GM12875 (cell line): ENCODE data around the gene CTXND2.
"Not testable (repeated sequence)": the region's sequence is repeated elsewhere in the genome, so short reads cannot be mapped to it uniquely, and the experiment has no call there.

Experiments
- H3K4me3 ChIP-seq: one replicate; pipeline ENCODE4 v1.5.1; 2011; ENCODE audit warnings: low read depth, low read length, control low read depth
- CTCF ChIP-seq: IDR thresholded peaks from 2 replicates; pipeline ENCODE4 v1.5.1; 2011; ENCODE audit warnings: low read depth, mild to moderate bottlenecking, control low read depth, inconsistent platforms, low read length, moderate library complexity, borderline replicate concordance; ENCODE audit not compliant: insufficient read depth

Gene CTXND2

GRCh38 chr1:150887018-150887417, at the start of gene CTXND2:
Gene CTXND2, plus strand, starts transcription at chr1:150887136. Its CDS starts 25,179 bp downstream, at chr1:150912315.
- TF ChIP-seq CTCF: no peak
- no peak within 1 kb of the TSS for H3K4me3 ChIP-seq

GRCh38 chr1:150840850-150841249, 46.1 kb upstream of the CTXND2 start:
- H3K4me3 ChIP-seq: not testable (repeated sequence)

- no peak overlapping the region for H3K4me3 ChIP-seq
- no peak for TF ChIP-seq CTCF
Measured at GRCh38 chr1:150841626-150842025, 45.3 kb upstream of the CTXND2 start.

GRCh38 chr1:150842343-150842742, 44.6 kb upstream of the CTXND2 start:
- H3K4me3 ChIP-seq: no peak overlapping the region
- TF ChIP-seq CTCF: no peak

- no peak overlapping the region for H3K4me3 ChIP-seq
- no peak for TF ChIP-seq CTCF
Measured at GRCh38 chr1:150842964-150843363, 44.0 kb upstream of the CTXND2 start.

GRCh38 chr1:150843474-150843873, 43.5 kb upstream of the CTXND2 start:
- no peak overlapping the region for H3K4me3 ChIP-seq
- TF ChIP-seq CTCF: no peak

GRCh38 chr1:150846473-150847146, 40.3 kb upstream of the CTXND2 start:
- TF ChIP-seq CTCF: no peak
- H3K4me3 ChIP-seq: no peak overlapping the region

GRCh38 chr1:150850801-150851362, 36.1 kb upstream of the CTXND2 start:
- H3K4me3 ChIP-seq: not testable (repeated sequence)

- not testable (repeated sequence) for H3K4me3 ChIP-seq
Measured at GRCh38 chr1:150852734-150853133, 34.2 kb upstream of the CTXND2 start.
